Bladder microvascular endothelial cell (primary cell): ENCODE data around the gene F2. TPM values are rescaled to one million over a fixed set of nuclear protein-coding genes. Genes with fewer than 3 reads are reported as not detected.

Experiments
- total RNA-seq: library from RNA; depleted of rRNA; stranded (reverse); fragments of >200 nt; gene quantifications from 2 replicates; pipeline ENCODE4 v1.2.3, GENCODE V29; 2014

F2 gene
- total RNA-seq = not detected in 2 replicates

GRCh38 chr11:46719048-46719542 lies at the start of gene F2:
Gene F2 (plus strand): TSS chr11:46719213. CDS start chr11:46719236, 23 bp downstream.

GRCh38 chr11:46700241-46701077 lies 18.6 kb upstream of the F2 start, which contains the start of the genes ARHGAP1 and ZNF408:
Gene ARHGAP1 (minus strand): TSS chr11:46700619. CDS start chr11:46696107, 4,512 bp downstream.
Gene ZNF408 (plus strand): TSS chr11:46701031. CDS start chr11:46701048, 17 bp downstream.

Other genes starting within 250 kb of the F2 start
- 16.0 and 27.7 TPM in 2 replicates for gene AMBRA1, start 125.2 kb upstream of the F2 start, total RNA-seq
- 3.4 and 4.3 TPM in 2 replicates for gene HARBI1, start 102.0 kb upstream of the F2 start, total RNA-seq
- gene ATG13, start 101.7 kb upstream of the F2 start, total RNA-seq = 58.9 and 60.1 TPM in 2 replicates
- 17.8 and 28.9 TPM in 2 replicates for gene ARHGAP1, start 18.6 kb upstream of the F2 start, total RNA-seq
- gene ZNF408, start 18.2 kb upstream of the F2 start, total RNA-seq = 3.7 and 5.0 TPM in 2 replicates
- 56.0 and 125 TPM in 2 replicates for gene CKAP5, start 127.1 kb downstream of the F2 start, total RNA-seq
- gene LRP4, start 199.3 kb downstream of the F2 start, total RNA-seq = 0.16 and 0.88 TPM in 2 replicates
- gene CSTPP1, start 217.5 kb downstream of the F2 start, total RNA-seq = 6.6 and 9.6 TPM in 2 replicates